ENCODE measurements around the gene FAM83B. TPM values are rescaled to one million over a fixed set of nuclear protein-coding genes. Genes with fewer than 3 reads are reported as not detected.

FAM83B gene
- total RNA-seq, 1 donor from 2014 or later = not detected

GRCh38 chr6:54916858-54917257 lies 70.3 kb downstream of the FAM83B start:
- no peak overlapping the region for H3K27ac Mint-ChIP-seq (ENCODE audit: unreplicated experiment)
- H3K4me3 Mint-ChIP-seq (ENCODE audit: unreplicated experiment) = no peak overlapping the region
- no peak for TF ChIP-seq CTCF (IDR thresholded peaks at IDR 0.05)
- H3K27me3 Mint-ChIP-seq (ENCODE audit: low read depth) = peaks cover 1% of the 10 kb centered on the region
- no peaks in the 10 kb centered on the region for H3K4me1 Mint-ChIP-seq (ENCODE audit: low read depth)
- no peaks in the 10 kb centered on the region for H3K9me3 Mint-ChIP-seq (ENCODE audit: low read depth)
- no peaks in the 10 kb centered on the region for H3K36me3 Mint-ChIP-seq (ENCODE audit: low read depth)
- DNase-seq (ENCODE audit: low spot score) = no peak

- Mint-ChIP-seq H3K36me3 (ENCODE audit: low read depth) (no peaks in the 10 kb centered on the region), H3K27me3 (ENCODE audit: low read depth) (no peaks in the 10 kb centered on the region), H3K27ac (ENCODE audit: unreplicated experiment) (no peak overlapping the region), H3K4me1 (ENCODE audit: low read depth) (no peaks in the 10 kb centered on the region), H3K9me3 (ENCODE audit: low read depth) (no peaks in the 10 kb centered on the region), H3K4me3 (ENCODE audit: unreplicated experiment) (no peak overlapping the region)
- DNase-seq (ENCODE audit: low spot score) = no peak
- TF ChIP-seq CTCF (IDR thresholded peaks at IDR 0.05) = no peak
Measured at GRCh38 chr6:54920628-54921027, 74.1 kb downstream of the FAM83B start.

- DNase-seq (ENCODE audit: low spot score) = no peak
- no peak overlapping the region for H3K4me3 Mint-ChIP-seq (ENCODE audit: unreplicated experiment)
- no peak overlapping the region for H3K27ac Mint-ChIP-seq (ENCODE audit: unreplicated experiment)
- H3K36me3 Mint-ChIP-seq (ENCODE audit: low read depth) = no peaks in the 10 kb centered on the region
- H3K4me1 Mint-ChIP-seq (ENCODE audit: low read depth) = no peaks in the 10 kb centered on the region
- H3K27me3 Mint-ChIP-seq (ENCODE audit: low read depth) = peaks cover 3% of the 10 kb centered on the region
- H3K9me3 Mint-ChIP-seq (ENCODE audit: low read depth) = no peaks in the 10 kb centered on the region
- no peak for TF ChIP-seq CTCF (IDR thresholded peaks at IDR 0.05)
Measured at GRCh38 chr6:54921891-54922290, 75.3 kb downstream of the FAM83B start.

GRCh38 chr6:54929245-54929909 lies 82.8 kb downstream of the FAM83B start:
- Mint-ChIP-seq H3K4me1 (ENCODE audit: low read depth) (no peaks in the 10 kb centered on the region), H3K9me3 (ENCODE audit: low read depth) (peaks cover 29% of the 10 kb centered on the region), H3K4me3 (ENCODE audit: unreplicated experiment) (no peak overlapping the region), H3K27ac (ENCODE audit: unreplicated experiment) (no peak overlapping the region), H3K36me3 (ENCODE audit: low read depth) (peaks cover 2% of the 10 kb centered on the region), H3K27me3 (ENCODE audit: low read depth) (peaks cover 3% of the 10 kb centered on the region)
- DNase-seq (ENCODE audit: low spot score) = no peak
- TF ChIP-seq CTCF (IDR thresholded peaks at IDR 0.05) = no peak

- peaks cover 2% of the 10 kb centered on the region for H3K36me3 Mint-ChIP-seq (ENCODE audit: low read depth)
- no peak for TF ChIP-seq CTCF (IDR thresholded peaks at IDR 0.05)
- H3K9me3 Mint-ChIP-seq (ENCODE audit: low read depth) = peaks cover 29% of the 10 kb centered on the region
Measured at GRCh38 chr6:54932622-54933021, 86.1 kb downstream of the FAM83B start.

More at GRCh38 chr6:54932622-54933021, 86.1 kb downstream of the FAM83B start:
- H3K27ac Mint-ChIP-seq (ENCODE audit: unreplicated experiment) = no peak overlapping the region
- DNase-seq (ENCODE audit: low spot score) = no peak
- H3K27me3 Mint-ChIP-seq (ENCODE audit: low read depth) = no peaks in the 10 kb centered on the region
- H3K4me1 Mint-ChIP-seq (ENCODE audit: low read depth) = no peaks in the 10 kb centered on the region
- H3K4me3 Mint-ChIP-seq (ENCODE audit: unreplicated experiment) = no peak overlapping the region
